ENCODE results near the gene ME3.

- no peak for TF ChIP-seq CTCF (IDR thresholded peaks at IDR 0.05)
- TF ChIP-seq POLR2A (IDR thresholded peaks at IDR 0.05) = no peak
- TF ChIP-seq EP300 (IDR thresholded peaks at IDR 0.05) = no peak
- no peak for TF ChIP-seq POLR2AphosphoS5 (IDR thresholded peaks at IDR 0.05)
Observed at GRCh38 chr11:86708669-86709068, 36.3 kb upstream of the ME3 start.

Measured in gastroesophageal sphincter (tissue), 3 donors.